Epithelial cell of esophagus (primary cell): ENCODE results near the gene SSH2.

Experiments
- DNase-seq: peaks from one replicate; pipeline ENCODE4 v3.0.0; 2010; ENCODE audit warnings: low read depth
- H3K4me3 ChIP-seq: 2 replicates; pipeline ENCODE4 v1.5.1; 2011; ENCODE audit warnings: mild to moderate bottlenecking, low read length, control low read depth
- TF ChIP-seq, protein P1 (sequence below): IDR thresholded peaks from 2 replicates; pipeline ENCODE4 v1.5.1; 2011; ENCODE audit warnings: low read depth, mild to moderate bottlenecking, low read length, control low read depth, inconsistent platforms; ENCODE audit not compliant: insufficient read depth; ENCODE audit errors: missing control alignments

SSH2 gene

GRCh38 chr17:29747660-29748059 is 182.4 kb downstream of the SSH2 start:
- TF ChIP-seq, protein P1, sequence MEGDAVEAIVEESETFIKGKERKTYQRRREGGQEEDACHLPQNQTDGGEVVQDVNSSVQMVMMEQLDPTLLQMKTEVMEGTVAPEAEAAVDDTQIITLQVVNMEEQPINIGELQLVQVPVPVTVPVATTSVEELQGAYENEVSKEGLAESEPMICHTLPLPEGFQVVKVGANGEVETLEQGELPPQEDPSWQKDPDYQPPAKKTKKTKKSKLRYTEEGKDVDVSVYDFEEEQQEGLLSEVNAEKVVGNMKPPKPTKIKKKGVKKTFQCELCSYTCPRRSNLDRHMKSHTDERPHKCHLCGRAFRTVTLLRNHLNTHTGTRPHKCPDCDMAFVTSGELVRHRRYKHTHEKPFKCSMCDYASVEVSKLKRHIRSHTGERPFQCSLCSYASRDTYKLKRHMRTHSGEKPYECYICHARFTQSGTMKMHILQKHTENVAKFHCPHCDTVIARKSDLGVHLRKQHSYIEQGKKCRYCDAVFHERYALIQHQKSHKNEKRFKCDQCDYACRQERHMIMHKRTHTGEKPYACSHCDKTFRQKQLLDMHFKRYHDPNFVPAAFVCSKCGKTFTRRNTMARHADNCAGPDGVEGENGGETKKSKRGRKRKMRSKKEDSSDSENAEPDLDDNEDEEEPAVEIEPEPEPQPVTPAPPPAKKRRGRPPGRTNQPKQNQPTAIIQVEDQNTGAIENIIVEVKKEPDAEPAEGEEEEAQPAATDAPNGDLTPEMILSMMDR, result no peak
- no peak for DNase-seq
- H3K4me3 ChIP-seq, result no peak overlapping the region

DNA sequence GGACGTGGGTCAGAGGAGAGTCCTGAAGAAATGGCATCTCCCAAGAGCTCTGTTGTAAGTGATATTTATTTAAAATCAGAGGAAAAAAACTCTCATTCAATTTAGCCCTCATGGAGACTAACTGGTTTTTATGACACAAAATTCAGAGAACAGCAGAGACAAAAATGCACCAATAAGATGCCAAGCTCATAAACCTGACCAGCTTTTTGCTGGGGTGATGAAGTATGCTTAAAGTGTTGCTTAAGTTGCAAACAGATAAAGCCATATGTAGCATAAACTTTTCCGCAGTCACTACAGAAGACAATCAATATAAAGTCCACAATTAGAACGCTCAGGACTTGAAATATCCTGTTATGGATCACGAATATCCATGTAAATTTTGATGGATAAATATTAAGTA is 183.4 kb downstream of the SSH2 start:
- no peak for DNase-seq
- TF ChIP-seq, protein P1, result no peak
- no peak overlapping the region for H3K4me3 ChIP-seq

- TF ChIP-seq, protein P1, result no peak
- no peak for DNase-seq
- H3K4me3 ChIP-seq, result no peak overlapping the region
Observed at GRCh38 chr17:29744121-29744520, 185.9 kb downstream of the SSH2 start.

GRCh38 chr17:29742210-29742513 is 187.9 kb downstream of the SSH2 start:
- TF ChIP-seq, protein P1, result no peak
- no peak overlapping the region for H3K4me3 ChIP-seq
- DNase-seq, result no peak

DNA sequence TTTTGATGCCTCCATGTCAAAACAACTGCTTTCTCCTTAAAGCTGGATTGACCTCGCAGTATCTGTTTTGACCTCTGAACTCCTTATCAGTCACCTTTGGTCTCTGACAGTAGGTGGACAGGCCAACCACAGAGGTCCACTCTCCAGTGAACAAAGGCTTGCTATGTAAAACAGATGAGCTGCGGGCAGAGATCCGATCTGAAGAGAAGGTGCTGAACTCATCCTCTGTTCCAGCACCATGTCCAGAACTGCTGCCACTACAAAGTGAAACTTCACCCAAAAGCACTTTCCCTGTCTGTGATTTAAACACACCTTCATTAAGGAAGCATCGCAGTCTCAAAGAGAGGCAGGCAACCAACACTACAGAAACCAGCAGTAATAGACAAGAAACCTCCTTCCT is 190.0 kb downstream of the SSH2 start:
- no peak for DNase-seq
- TF ChIP-seq, protein P1, result no peak
- H3K4me3 ChIP-seq, result no peak overlapping the region

- no peak for DNase-seq
- H3K4me3 ChIP-seq, result no peak overlapping the region
- TF ChIP-seq, protein P1, result no peak
Observed at GRCh38 chr17:29734640-29735039, 195.4 kb downstream of the SSH2 start.

DNA sequence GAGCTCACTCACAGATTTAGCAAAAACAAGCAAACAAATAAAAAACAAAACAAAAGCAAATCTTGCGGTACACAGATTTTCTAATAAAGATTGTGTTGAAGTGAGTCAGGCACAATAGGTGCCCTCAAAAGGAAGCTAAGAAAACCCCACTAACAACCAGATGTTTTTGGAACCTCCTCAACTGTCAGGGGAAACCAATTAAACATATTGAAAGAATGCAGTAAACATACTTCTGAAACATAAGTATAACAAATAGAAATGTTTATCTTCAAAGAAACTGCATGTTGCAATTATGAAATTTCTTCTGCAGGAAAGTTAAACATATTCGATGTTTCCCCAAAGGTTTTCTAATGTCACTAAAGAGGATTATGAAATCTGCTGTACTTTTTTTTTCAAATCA is 196.9 kb downstream of the SSH2 start:
- peak; percentile 23 for DNase-seq
- TF ChIP-seq, protein P1, result no peak
- H3K4me3 ChIP-seq, result no peak overlapping the region
